Stimulated activated CD4-positive, alpha-beta T cell treated with anti-CD3 and anti-CD28 coated beads, Interleukin-2, amount 100 ng/mL, for 4 hours (primary cell): ENCODE measurements around the gene CREB3L2.
A peak's percentile ranks its signal among the peaks of the same experiment; 100 is the strongest.

Experiments
- DNase-seq: peaks from one replicate; pipeline ENCODE4 v3.0.0-alpha.2; 2020; ENCODE audit warnings: low read depth

The CREB3L2 gene

DNA sequence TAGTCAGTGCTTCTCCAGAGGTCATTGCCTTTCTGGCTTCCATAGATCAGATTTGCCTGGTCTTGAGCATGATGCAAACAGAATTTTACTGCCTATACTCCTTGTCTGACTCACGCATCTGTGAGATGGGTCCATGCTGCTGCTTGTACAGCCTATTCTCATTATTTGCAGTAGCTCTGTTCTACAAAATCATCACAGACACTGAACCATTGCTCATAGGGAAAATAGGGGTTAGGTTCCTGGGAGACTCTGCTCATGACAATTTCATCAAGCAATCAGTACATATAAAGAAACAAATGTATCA lies 7.4 kb upstream of the CREB3L2 start:
- DNase-seq, result no peak

DNA sequence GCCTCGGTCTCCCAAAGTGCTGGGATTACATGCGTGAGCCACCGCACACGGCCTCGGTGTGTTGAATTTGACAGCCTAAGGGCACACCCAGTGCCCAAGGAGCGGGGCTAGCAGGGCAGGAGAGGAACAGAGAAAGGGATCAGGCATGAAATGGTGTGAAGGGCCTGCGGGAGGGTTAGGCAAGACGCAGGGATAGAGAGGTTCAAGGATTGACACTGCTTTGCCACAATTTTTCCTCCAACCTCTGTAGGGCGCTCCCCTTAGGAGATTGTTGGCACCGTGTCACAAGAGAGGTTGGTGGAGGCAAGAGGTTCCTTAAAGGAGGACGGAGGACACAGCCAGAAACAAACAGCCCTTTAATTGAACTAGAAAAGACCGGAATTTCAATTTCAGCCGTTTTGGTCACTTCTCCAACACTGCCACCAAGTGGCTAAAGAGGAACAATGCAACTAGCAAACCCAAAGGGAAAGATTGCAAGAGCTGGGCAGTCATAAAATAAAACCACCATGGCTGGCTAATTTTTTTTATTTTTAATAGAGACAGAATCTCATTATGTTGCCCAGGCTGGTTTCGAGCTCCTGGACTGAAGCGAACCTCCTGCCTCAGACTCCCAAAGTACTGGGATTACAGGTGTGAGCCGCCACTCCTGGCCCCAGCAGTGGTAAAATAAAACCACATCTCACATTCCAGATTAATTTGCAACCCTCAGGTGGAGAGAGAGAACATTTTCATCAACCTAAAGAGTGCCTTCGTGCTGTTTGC lies 6.9 kb upstream of the CREB3L2 start:
- peak; percentile 14 for DNase-seq

DNA sequence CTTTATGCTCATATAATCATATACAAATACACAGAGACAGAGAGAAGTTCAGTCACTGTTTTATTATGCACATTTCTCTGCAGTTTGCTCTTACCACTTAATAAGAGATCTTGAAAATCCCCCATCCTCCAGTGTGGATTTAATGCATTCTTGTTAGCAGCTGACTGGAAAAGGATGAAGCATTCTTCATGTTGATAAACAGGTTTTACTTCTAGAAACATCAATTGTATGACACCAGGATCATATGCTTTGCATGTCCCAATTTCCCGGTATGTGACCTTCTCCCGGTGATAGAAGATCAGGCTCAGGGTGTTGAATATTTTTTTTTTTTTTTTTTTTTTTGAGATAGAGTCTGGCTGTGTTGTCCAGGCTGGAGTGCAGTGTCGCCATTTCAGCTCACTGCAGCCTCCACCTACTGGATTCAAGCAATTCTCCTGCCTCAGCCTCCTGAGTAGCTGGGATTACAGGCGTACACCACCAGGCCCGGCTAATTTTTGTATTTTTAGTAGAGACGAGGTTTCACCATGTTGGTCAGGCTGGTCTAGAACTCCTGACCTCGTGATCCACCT lies 6.2 kb upstream of the CREB3L2 start:
- DNase-seq, result no peak

DNA sequence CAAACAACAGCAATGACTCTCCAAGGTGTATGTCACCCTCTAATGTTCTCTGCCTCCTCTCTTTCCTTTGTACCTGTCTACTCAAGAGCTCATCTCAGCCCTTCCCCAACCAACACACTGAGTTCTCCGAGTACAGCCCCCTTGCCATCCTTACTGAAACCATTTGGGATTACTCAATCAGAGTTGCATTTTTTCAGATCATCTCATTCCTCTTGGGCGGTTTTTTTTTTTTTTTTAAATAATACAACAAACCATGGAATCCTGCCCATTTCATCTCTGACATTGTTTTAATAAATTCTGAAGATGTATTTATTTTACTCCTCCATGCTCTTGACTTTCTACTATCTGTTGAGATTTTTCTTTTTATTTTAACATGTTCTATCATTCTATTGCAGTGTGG lies 4.2 kb upstream of the CREB3L2 start:
- DNase-seq, result no peak

DNA sequence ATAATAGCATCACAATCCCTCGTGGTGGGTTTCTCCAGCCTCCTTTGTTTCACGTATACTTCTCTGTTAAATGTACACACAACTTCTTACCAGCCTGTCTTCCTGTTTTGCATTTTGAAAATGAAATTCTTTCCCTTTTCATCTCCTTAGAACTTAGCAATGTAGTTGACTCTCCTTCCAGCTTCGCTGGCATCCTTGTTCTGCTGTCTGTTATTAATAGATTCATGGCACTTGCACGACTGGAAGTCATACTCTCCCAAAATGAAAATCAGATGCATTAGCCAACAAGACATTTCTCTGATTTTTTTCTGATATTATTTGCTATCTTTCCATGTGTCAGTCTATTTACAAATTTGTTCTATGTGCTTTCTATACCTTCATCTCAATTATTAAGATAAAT lies 3.0 kb upstream of the CREB3L2 start:
- no peak for DNase-seq

DNA sequence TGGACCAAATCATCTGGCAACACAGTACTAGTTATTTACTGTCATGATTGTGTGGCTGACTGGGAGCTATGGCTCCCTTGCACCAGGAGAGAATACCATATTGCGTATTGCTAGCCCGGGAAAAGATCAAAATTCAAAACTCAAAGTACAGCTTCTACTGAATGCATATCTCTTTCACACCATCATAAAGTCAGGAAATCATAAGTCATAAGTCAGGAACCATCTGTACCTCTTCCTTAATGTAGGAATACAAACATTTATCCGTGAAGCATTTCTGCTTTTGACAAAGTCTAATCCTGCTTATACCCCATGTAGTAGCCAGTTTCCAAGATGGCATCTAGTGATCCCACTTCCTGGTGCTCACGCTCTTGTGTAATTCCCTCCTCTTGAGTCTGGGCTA lies 2.2 kb upstream of the CREB3L2 start:
- no peak for DNase-seq

DNA sequence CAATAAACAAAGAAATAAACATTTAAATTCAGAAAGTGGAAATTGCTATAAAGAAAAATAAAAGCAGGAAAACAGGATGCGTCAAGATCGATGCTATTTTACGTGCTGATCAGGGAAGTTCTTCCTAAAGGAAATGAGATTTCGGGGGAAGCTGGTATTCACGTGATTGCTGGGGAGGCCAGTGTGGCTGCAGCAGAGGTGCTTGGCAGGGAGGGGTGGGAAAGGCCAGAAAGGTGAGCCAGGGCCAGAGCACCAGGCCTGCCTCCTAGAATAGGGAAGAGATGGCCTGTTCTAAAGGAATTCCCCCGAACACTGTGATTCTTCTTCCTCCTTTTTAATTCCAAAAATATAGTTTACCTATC lies 923 bp upstream of the CREB3L2 start:
- DNase-seq, result no peak

DNA sequence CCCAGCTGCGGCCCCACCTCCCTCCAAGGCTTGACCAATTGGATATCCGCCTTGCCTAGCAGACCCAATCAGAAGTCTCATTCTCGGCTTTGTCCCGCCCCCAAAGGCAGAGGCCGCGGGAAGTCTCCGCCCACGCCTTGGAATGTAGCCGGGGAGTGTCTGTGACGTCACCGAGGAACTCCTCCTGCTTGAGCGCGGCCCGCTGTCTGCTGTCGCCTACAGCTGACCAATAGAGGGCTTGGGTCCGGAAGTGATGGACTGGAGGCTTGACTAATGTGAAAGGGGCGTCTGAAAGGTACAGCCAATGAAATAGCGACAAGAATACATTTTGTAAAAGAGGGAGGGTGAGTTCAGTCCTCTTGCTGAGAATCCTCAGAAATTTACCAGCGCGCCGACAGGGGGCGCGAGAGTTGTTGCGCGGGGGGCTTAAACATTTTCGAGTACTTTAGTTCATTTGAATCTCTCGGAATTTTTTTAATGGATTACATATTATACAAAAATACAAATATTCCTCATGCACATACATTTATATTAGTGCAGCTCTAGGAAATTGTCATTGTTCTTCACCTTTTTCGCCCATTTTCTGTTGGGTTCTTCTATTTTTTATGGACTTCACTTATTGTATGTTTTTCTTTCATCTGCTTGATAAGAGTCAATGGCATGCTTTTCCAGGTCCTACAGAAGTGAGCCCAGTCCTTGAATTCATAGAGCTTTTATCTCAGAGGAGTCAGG lies 376 bp upstream of the CREB3L2 start:
- peak; percentile 97 for DNase-seq

DNA sequence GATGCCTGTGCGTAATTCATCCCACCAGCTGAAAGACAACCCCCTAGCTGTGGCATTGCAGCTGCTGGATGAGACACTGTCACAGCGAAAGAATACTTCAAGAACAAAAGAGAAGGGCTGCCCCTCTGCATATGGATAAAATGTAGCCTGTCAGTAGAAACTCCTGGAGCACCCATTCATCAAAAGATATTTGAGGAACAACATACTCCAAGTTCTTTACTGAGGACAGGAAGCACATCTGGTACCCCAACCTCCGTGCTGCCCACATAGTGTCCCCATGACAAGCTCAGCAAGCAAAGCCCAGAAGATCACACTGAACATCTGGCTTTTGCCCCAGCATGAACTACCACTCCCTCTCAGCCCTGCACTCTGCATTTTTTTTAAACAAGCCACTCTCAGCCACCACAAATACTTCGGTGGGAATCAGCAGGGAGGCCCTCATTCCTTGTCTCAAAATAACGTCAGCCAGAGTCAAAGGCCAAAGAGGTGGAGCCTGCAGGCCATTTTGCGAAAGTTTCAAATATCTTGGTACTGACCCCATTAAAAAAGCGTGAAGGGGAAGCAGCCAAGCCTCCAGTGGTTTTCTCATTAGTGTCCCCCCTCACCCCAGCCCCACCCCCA lies 1.7 kb downstream of the CREB3L2 start:
- no peak for DNase-seq

DNA sequence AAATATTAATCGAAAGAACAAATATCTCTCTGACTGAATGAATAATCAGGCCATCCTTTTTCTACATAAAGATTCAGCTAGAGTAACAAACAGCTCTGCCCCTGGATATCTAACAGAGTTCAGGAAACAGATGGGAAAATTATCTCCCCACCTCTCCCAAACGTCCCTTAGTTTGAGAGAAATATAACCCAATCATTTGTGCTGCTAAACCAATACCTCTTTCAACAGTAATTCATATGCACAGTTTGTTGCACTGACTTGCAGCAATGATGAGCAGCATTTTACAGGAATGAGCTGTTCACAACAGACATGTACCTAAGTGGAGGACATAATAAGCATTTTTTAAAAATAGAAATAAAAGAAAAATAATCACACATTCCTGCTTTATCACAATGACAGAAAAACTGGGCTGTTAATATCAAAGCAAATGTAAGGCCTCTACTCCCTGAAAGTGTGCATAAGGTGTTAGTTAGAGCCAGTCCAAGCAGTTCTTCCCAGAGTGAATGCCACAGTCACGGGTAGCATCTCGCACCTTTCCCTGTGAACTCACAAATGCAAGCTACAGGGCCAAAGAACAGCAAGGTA lies 2.3 kb downstream of the CREB3L2 start:
- DNase-seq, result no peak

DNA sequence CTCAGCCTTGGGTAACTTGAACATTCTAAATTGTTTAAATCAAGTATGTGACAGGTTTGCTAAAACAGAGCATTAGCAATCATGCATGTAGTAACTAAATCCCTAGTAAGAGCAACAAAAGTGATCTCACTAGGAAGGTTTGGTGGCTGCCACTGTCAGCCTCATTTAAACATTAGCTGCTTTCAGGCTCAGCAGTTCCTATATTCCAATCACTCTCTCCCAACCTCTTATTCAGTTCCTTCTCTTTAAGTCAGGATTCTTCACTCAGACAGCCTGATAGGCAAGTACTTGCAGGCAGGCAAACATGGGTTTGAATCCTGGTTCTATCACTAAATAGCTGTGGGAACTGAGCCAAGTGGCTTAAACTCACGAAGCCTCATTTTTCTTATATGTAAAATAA lies 3.6 kb downstream of the CREB3L2 start:
- DNase-seq, result no peak

DNA sequence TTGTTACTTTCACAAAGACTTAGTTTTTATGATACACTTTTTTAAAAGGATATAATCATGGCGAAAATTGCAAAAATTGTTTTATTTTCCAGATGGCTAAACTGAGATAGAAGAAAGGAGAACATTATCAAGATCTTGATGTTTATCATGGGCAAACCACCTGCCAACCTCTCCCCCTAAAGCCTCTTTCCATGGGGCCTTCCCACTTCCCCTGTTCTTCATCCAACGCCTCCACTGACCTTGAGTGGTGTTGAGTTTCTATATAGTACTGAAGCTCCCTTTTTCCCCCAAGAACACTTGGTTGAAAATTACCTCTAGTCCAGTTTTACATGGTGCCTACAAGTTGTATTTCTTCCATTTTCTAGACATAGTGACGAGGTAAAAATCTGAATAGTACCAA lies 5.0 kb downstream of the CREB3L2 start:
- no peak for DNase-seq

DNA sequence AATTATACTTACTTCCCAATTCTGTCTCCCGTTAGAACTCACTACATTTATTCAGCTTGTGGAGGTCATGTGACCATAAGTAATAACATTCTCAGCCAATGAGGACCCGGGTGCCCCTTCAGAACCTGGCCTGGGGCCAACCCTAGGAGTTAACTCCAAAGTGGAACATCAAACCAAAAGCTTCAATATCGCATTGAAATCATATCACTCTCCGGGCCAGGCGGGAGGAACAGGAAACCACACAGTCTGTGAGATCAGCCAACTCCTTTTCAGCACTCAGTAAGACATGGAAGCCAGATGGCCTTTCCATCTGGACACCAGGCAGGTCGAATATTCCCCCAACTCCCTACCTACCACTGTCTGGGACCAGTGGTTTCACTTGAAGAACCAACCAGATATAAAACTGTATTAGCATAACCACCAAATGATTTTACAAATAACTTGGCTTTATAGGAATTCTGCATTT lies 5.5 kb downstream of the CREB3L2 start:
- no peak for DNase-seq

DNA sequence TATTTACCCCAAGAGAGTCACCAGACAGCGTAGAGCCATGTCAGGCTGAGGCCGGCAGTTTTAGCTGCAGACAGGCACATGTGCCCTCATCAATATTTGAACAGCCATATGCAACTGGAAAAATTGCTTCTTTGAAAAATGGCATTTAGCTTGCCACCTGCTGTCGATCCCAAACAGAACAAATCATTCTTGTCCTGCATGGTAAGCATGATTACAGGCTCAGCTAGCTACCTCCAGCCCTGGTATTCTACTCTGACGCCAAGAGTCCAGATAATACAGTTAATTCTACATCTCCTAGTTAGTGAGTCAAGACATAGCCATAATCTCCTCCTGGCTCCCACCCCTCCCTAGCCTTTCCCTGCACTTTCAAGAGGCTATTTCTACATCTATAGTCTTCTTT lies 7.7 kb downstream of the CREB3L2 start:
- no peak for DNase-seq

DNA sequence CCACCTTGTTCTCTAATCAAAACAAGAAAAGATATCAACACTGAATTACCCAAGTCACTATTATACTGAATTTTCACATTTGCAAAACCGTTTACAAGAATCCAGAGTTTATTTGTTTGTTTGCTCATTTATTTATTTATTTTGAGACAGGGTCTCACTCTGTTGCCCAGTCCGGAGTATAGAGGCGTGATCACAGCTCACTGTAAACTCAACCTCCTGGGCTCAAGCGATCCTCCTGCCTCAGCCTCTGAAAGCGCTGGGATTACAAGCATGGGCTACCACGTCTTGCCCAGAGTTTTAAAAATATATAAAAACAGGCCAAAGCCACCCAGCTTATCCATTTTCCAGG lies 8.5 kb downstream of the CREB3L2 start:
- no peak for DNase-seq

DNA sequence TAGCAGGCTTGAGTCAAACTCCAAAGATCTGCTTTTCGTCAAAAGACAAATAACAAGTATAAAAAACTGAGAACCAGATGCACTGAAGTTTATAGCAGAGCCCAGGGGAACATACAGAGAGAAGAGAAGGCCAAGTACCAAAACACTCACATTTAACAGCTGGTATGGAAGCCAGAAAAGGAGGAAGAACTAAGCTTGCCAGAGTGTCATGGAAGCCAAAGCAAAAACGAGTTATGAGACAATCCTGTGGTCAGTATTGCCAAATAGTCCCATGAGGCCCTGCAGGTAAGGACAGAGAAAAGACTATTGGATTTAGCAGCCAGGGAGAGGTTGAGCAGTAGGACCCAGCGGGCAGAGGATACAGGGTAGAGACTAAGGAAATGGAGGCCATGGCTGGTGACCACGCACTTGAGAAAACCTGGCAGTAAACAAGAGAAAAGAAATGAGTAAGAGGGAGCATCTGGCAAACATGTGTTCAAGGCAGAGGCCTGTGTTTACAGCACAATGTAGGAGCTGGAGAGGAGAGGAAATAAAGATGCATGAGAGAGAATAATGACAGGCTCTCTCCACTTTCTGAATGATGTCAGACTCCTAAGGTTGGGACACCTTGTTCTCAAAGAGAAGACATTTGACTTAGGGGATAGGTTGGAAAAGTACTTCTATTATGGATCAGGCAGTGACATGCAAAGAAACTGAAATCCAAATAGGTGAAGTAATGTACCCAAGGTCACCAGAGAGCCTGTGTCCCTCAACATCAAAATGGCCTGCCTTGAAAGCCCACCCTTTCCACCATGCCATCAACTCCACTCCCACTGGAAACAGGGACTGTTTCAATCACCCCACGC lies 9.1 kb downstream of the CREB3L2 start:
- DNase-seq, result no peak

DNA sequence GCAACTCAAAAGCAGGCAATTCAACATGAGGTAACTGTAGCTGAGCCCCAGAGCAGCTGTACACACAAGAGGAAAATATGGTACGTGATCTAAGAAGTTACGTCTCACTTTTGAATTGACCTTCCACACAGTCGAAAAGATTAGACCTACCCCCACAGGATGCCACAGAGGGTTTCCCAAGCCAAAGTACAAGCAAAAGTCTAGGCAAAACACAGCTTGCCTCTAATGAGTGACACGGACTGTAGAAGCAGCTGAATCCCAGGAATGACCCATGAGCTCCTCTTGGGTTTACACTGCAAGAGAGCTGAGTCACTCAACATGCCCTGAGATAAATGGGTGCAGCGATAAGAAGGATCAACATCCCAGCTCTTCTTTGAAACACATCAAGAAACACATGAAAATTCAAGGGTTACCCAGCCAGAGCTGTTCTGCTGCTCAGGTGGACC lies 9.8 kb downstream of the CREB3L2 start:
- DNase-seq, result no peak

DNA sequence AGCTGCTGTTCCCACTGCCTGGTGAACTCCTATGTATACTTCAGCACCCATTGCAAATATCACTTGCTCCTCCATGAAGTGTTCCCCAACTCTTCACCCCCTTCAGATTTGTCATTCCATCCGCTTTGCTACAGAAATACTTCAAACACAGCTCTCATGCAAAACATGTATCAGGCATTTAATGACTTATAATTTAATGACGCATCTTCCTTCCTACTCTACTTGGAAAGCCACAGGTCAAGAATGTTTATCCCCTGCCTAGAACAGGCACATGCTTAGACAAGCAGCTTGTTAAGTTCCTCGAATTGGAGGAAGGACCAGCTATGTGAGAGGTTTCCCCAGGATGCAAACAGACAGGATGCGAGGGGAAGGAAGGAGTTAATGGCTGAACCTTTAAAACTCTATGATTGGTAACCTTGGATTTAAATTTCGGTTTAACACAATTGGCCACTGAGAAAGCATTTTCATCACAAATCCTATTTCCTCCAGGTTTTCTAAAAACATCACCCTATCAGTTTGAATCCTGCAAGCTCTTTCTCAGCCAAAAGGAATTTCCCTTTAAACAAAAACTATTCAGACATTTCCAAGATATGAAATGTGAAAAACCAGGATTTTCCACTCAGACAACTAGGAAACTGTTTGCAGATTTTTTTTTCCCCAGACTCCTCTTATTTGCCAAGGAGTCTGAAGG lies 11.5 kb downstream of the CREB3L2 start:
- DNase-seq, result no peak

DNA sequence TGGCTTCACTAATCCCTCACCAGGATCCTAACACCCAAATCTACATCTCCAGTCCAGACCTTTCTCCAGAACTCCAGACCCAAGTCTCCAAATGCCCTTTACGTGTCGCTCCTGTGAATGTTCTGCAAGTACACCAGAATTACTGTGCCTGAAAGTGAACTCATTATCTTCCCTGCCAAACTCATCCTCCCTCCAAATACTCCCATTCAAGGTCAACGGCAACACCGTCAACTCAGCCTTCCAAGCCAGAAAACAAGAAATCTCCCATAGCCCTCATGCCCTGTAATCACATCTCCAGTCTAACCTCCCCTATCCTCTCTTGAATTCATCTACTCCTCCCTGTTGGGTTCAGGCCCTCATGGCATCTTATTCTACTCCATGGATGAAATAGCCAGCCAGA lies 12.3 kb downstream of the CREB3L2 start:
- no peak for DNase-seq

DNA sequence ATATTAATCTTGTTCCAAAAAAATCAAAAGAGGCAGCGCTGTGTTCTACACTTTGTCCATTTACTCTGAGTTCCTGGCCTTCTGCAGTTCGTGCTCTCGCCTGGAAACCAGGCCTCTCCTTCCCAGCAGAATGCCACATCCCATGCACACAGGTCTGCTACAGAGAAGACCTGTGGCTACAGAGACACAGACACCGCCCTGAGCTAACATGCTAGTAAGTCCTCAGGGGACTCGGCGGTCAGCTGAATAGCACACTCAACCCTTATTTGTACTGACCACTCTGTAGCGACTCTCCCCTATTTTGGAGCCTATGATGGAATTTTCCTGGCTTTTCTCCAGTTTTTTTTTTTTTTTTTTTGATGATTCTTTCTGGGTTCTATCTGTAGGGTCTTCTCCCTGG lies 12.8 kb downstream of the CREB3L2 start:
- DNase-seq, result no peak

DNA sequence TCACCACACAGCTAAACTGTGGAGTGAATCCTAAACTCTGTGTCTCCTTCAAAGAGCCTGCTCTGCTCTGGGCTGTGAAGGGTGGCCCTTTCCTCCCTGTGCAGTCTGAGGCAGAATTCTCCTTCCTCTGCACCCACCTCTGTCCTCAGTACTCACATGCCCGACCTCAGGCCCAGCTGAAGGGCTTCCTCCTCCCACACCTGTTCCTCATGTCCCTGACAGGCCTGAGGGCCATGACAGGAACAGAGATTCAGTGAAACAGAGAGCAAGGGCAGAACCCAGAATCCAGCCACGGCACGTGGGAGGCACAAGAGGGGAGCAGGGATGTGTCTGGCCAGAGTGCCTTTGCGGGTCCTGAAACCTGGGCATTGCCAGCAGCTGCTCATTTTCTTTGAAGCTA lies 13.9 kb downstream of the CREB3L2 start:
- no peak for DNase-seq
